ENCODE results near the gene FMR1NB. TPM values are rescaled to one million over a fixed set of nuclear protein-coding genes. Genes with fewer than 3 reads are reported as not detected.

The FMR1NB gene, protein sequence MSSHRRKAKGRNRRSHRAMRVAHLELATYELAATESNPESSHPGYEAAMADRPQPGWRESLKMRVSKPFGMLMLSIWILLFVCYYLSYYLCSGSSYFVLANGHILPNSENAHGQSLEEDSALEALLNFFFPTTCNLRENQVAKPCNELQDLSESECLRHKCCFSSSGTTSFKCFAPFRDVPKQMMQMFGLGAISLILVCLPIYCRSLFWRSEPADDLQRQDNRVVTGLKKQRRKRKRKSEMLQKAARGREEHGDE
- total RNA-seq = not detected

DNA sequence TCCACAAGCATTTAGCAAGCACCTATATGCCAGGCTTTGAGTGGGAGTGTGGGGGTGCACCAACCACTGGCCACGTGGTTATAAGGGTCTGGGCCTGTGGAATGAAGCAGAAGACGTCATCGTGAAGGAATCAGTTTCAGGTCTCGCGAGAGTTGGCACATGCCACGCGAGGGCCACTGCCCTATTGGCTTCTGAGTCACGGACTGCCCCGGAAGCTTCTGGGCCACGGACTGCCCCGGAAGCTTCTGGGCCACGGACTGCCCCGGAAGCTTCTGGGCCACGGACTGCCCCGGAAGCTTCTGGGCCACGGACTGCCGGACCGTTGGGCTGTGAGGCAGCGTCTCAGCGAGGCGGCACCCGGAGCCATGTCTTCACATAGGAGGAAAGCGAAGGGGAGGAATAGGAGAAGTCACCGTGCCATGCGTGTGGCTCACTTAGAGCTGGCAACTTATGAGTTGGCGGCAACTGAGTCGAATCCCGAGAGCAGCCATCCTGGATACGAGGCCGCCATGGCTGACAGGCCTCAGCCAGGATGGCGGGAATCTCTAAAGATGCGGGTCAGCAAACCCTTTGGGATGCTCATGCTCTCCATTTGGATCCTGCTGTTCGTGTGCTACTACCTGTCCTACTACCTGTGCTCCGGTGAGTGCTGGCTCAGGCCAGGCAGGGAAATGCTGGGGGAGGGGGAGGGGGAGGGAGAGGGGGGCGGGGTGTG is at the start of gene FMR1NB:
FMR1NB (plus strand) TSS at position 300 of the 715 bp plus-strand sequence; CDS start at position 366, 66 bp downstream.
- H3K9me3 ChIP-seq = no peaks in the 10 kb centered on the region

DNA sequence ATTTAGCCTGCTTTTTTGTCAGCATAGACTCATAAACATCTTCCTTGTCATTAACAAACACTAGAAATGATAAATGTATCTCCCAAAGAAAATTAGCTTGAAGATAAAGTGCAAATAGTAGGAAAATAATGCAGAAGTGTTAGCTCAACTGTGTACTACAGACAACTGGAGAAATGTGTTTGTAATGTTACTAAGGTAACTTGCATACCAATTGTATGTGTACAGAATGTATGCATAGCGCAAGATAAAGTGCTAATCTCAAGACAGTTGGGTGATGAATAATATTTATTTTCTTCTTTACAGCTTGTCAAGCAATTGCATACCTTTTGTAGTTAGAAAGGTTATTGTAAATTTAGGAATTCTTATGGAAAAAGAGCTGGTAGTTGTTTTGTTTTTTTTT is 47.3 kb upstream of the FMR1NB start:
- H3K4me3 ChIP-seq = no peak overlapping the region
- ATAC-seq (ENCODE audit: insufficient number of reproducible peaks, low FRiP score, low read depth) = no peak
- H3K27me3 ChIP-seq (replicated peaks; ENCODE audit: insufficient read depth) = no peaks in the 10 kb centered on the region
- TF ChIP-seq, protein P1, sequence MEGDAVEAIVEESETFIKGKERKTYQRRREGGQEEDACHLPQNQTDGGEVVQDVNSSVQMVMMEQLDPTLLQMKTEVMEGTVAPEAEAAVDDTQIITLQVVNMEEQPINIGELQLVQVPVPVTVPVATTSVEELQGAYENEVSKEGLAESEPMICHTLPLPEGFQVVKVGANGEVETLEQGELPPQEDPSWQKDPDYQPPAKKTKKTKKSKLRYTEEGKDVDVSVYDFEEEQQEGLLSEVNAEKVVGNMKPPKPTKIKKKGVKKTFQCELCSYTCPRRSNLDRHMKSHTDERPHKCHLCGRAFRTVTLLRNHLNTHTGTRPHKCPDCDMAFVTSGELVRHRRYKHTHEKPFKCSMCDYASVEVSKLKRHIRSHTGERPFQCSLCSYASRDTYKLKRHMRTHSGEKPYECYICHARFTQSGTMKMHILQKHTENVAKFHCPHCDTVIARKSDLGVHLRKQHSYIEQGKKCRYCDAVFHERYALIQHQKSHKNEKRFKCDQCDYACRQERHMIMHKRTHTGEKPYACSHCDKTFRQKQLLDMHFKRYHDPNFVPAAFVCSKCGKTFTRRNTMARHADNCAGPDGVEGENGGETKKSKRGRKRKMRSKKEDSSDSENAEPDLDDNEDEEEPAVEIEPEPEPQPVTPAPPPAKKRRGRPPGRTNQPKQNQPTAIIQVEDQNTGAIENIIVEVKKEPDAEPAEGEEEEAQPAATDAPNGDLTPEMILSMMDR (IDR thresholded peaks at IDR 0.05) = no peak
- no peaks in the 10 kb centered on the region for H3K36me3 ChIP-seq
- no peaks in the 10 kb centered on the region for H3K4me1 ChIP-seq (ENCODE audit: control insufficient read depth in 1 of 2, low read depth in 2 of 2)
- no peak for DNase-seq (ENCODE audit: low spot score)
- H3K27ac ChIP-seq = no peak overlapping the region
- H3K9me3 ChIP-seq = no peaks in the 10 kb centered on the region

More for the DNA sequence above, at the start of gene FMR1NB:
- TF ChIP-seq, protein P1 (IDR thresholded peaks at IDR 0.05) = no peak
- ATAC-seq (ENCODE audit: insufficient number of reproducible peaks, low FRiP score, low read depth) = no peak
- Histone ChIP-seq H3K27me3 (replicated peaks; ENCODE audit: insufficient read depth) (no peaks in the 10 kb centered on the region), H3K4me3 (no peak within 1 kb of the TSS), H3K27ac (no peak within 1 kb of the TSS), H3K36me3 (no peaks in the 10 kb centered on the region), H3K4me1 (ENCODE audit: control insufficient read depth in 1 of 2, low read depth in 2 of 2) (no peaks in the 10 kb centered on the region)
- DNase-seq (ENCODE audit: low spot score) = no peak

DNA sequence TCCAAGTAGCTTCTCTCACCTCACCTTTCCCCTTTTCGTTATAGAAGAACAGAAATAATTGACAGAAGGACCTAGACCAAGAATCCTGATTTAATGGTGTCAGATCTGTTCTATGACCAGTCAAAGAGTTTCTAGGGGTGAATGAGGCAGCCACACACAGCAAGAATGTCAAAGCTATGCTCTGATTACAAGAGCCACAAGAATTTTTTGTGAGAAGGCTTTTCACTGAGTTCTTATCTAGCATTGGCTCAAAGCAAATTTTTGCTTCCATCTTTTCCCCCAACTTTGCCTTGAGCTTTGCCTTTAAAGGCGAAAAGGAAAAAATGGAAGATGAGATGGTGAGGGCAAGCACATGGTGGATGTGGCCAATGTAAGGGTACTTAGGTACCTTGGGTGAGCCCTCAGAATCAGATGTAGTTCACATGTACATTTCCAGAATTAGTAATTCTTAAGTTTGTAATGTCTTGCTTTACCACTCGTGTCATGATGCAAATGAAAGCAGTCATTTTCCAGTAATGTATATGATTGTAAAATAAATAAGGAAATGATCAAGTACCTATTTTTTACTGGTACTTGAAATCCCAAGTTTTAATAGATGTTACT is 45.9 kb upstream of the FMR1NB start:
- TF ChIP-seq, protein P1 (IDR thresholded peaks at IDR 0.05) = no peak
- Histone ChIP-seq H3K27me3 (replicated peaks; ENCODE audit: insufficient read depth) (no peaks in the 10 kb centered on the region), H3K27ac (no peak overlapping the region), H3K4me1 (ENCODE audit: control insufficient read depth in 1 of 2, low read depth in 2 of 2) (no peaks in the 10 kb centered on the region), H3K9me3 (no peaks in the 10 kb centered on the region), H3K4me3 (no peak overlapping the region), H3K36me3 (no peaks in the 10 kb centered on the region)
- no peak for DNase-seq (ENCODE audit: low spot score)
- no peak for ATAC-seq (ENCODE audit: insufficient number of reproducible peaks, low FRiP score, low read depth)

DNA sequence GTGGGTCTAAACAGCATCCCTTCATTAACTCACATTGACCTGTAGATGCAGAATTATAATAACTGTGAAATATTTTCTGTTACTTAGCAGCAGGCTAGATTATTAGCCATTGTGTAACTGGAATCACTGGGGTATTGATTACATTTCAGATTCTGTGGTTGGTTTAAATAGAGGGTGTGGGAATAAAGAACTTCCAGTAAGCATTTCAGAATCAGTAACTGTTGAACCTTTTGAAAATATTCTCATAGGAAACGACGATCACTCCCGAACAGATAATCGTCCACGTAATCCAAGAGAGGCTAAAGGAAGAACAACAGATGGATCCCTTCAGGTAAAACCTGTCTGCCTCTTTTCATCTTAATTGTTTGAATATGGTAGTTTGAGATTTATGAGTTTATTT is 35.9 kb upstream of the FMR1NB start:
- no peaks in the 10 kb centered on the region for H3K9me3 ChIP-seq
- no peaks in the 10 kb centered on the region for H3K27me3 ChIP-seq (replicated peaks; ENCODE audit: insufficient read depth)
- no peak for ATAC-seq (ENCODE audit: insufficient number of reproducible peaks, low FRiP score, low read depth)
- H3K36me3 ChIP-seq = no peaks in the 10 kb centered on the region
- no peaks in the 10 kb centered on the region for H3K4me1 ChIP-seq (ENCODE audit: control insufficient read depth in 1 of 2, low read depth in 2 of 2)
- DNase-seq (ENCODE audit: low spot score) = no peak
- H3K27ac ChIP-seq = no peak overlapping the region
- no peak overlapping the region for H3K4me3 ChIP-seq
- TF ChIP-seq, protein P1 (IDR thresholded peaks at IDR 0.05) = no peak

DNA sequence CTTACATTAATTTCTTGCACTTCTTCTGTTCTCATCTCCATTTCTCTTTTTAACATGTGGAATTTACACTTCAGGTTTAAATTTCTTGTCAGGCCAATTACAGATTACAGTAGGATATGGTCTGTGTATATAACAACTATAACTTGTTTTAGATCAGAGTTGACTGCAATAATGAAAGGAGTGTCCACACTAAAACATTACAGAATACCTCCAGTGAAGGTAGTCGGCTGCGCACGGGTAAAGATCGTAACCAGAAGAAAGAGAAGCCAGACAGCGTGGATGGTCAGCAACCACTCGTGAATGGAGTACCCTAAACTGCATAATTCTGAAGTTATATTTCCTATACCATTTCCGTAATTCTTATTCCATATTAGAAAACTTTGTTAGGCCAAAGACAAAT is 32.6 kb upstream of the FMR1NB start:
- DNase-seq (ENCODE audit: low spot score) (no peak), ATAC-seq (ENCODE audit: insufficient number of reproducible peaks, low FRiP score, low read depth) (no peak)
- Histone ChIP-seq H3K27ac (no peak overlapping the region), H3K4me3 (no peak overlapping the region), H3K9me3 (no peaks in the 10 kb centered on the region), H3K36me3 (no peaks in the 10 kb centered on the region), H3K27me3 (replicated peaks; ENCODE audit: insufficient read depth) (no peaks in the 10 kb centered on the region), H3K4me1 (ENCODE audit: control insufficient read depth in 1 of 2, low read depth in 2 of 2) (no peaks in the 10 kb centered on the region)
- TF ChIP-seq, protein P1 (IDR thresholded peaks at IDR 0.05) = no peak
